Muscle layer of colon (tissue), 2 donors: Measurements from ENCODE around the gene SRGAP3.

Experiments used
- H3K27ac ChIP-seq: one replicate; pipeline ENCODE4 v1.7.0; 2013; ENCODE audit warnings: low read depth, mild to moderate bottlenecking, low read length, moderate library complexity
- H3K27me3 ChIP-seq, 2 donors: one replicate each; pipeline ENCODE4 v1.7.0; 2013; ENCODE audit warnings: low read length in 2 of 2, mild to moderate bottlenecking in 2 of 2; ENCODE audit not compliant: insufficient read depth in 2 of 2, control insufficient read depth in 1 of 2
- H3K36me3 ChIP-seq: one replicate; pipeline ENCODE4 v1.7.0; 2013; ENCODE audit warnings: mild to moderate bottlenecking, low read length; ENCODE audit not compliant: insufficient read depth
- H3K4me1 ChIP-seq: one replicate; pipeline ENCODE4 v1.7.0; 2013; ENCODE audit warnings: mild to moderate bottlenecking, low read length; ENCODE audit not compliant: insufficient read depth
- H3K4me3 ChIP-seq, 2 donors: one replicate each; pipeline ENCODE4 v1.7.0; 2013; ENCODE audit warnings: low read length in 2 of 2, low read depth in 1 of 2, mild to moderate bottlenecking in 1 of 2, moderate library complexity in 1 of 2
- H3K9ac ChIP-seq: one replicate; pipeline ENCODE4 v1.7.0; 2013; ENCODE audit warnings: low read length
- H3K9me3 ChIP-seq: one replicate; pipeline ENCODE4 v1.7.0; 2013; ENCODE audit warnings: mild to moderate bottlenecking, low read length
- donor health status: abdominal sarcoma.
- donor health status: Adenocarcinoma of cecum.

SRGAP3 gene

DNA sequence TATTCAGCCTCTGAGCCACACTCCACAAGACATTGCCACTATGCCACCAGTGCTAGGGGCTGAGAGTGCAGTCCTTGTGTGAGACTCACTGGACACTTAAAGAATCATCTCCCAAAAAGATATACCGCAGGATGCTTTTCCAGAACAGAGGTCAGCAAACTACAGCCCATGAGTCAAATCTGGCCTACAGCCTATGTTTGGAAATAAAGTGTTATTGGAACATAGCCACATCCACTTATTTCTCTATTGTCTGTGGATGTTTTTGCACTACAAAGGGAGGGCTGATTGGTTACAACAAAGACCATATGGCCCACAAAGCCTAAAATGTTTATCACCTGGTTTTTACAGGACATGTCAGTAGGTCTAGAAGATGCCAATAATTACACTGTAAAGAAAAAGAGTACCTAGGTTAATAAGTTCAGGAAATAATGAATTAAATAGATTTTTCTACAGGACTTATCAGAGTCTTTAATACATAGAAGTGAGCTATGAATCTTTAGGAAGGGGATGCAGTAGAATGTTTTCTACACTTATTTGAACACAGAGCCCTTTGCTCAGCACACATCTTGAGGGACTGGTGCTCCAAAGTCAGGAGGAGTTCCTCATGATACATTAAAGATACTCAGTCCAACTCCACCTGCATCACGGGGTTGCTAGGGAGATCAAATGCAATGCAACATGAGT is 26.3 kb downstream of the SRGAP3 start:
- Histone ChIP-seq H3K27me3 (no peaks in the 10 kb centered on the region), H3K27ac (no peak overlapping the region), H3K4me1 (no peaks in the 10 kb centered on the region), H3K36me3 (no peaks in the 10 kb centered on the region), H3K9me3 (no peaks in the 10 kb centered on the region), H3K4me3 (no peak overlapping the region), H3K9ac (no peak overlapping the region)

DNA sequence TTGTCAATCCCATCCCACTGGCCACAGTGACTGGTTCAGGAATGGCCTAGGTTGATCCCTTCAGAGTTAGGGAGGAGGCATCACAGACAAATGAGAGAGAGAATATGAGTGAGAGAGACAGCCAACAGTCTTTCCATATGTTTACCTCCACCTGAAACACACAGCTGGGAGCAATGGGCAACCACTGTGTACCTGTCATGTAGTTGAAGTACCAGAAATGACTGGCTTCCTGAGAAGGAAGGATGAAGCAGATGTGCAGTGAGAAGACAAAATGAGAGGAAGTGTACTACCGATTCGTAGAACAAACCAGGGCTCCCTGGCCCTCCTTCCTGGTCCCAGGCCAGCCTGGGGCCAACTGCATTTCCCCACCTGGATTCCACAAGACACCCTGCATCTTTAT is 27.4 kb downstream of the SRGAP3 start:
- no peaks in the 10 kb centered on the region for H3K4me1 ChIP-seq

DNA sequence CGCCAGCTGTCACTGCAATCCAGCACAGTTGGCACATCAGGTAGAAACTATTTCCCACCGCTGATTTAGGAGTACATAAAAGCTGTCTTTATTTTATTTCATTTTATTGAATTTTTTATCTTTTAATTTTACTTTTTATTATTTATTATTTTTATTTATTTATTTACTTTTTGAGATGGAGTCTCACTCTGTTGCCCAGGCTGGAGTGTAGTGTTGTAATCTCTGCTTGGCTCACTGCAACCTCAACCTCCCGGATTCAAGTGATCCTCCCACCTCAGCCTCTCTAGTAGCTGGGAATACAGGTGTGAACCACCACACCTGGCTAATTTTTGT is 31.0 kb downstream of the SRGAP3 start:
- H3K4me1 ChIP-seq: no peaks in the 10 kb centered on the region
- no peaks in the 10 kb centered on the region for H3K36me3 ChIP-seq
- no peaks in the 10 kb centered on the region for H3K9me3 ChIP-seq

More for the DNA sequence above, 27.4 kb downstream of the SRGAP3 start:
- no peak overlapping the region for H3K27ac ChIP-seq
- no peaks in the 10 kb centered on the region for H3K9me3 ChIP-seq
- no peaks in the 10 kb centered on the region for H3K27me3 ChIP-seq
- H3K9ac ChIP-seq: no peak overlapping the region
- H3K36me3 ChIP-seq: no peaks in the 10 kb centered on the region
- H3K4me3 ChIP-seq: no peak overlapping the region

DNA sequence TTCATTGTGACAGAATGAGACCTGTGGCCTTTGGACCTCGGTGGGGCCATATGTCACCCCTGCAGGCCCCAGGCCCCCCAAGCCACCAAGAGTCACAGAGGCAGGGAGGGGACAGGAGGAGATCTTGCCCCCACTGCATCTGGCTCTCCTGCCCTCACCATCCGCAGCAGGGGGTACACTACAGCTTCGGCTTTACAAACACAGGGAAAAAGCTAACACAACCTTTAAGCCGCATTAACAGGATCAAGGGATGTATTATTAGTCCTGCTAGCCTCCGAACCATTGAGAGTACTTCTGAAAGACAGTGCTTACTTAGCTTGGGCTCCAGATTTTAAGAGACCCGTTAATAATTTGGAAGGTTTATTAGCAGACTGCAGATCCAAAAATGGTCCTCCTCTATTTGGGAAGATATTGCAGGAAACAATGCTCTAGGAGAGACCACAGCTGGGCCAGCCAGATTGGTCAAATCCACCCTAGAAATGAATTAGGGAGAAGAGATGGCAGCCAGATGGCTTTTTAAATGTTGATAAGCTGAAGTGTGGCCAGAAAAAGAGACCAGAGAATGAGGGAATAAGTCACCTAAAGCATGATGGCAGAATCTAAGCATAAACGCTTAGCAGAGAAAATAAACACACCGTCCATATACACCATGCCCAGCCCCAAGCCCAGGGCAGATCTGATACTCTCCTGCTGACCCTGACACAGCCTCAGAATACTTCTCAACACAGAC is 31.5 kb downstream of the SRGAP3 start:
- Histone ChIP-seq H3K4me1 (no peaks in the 10 kb centered on the region), H3K9ac (no peak overlapping the region), H3K9me3 (no peaks in the 10 kb centered on the region), H3K36me3 (no peaks in the 10 kb centered on the region), H3K27ac (no peak overlapping the region), H3K4me3 (no peak overlapping the region), H3K27me3 (no peaks in the 10 kb centered on the region)

More for the DNA sequence above, 31.0 kb downstream of the SRGAP3 start:
- Histone ChIP-seq H3K4me3 (no peak overlapping the region), H3K27me3 (no peaks in the 10 kb centered on the region), H3K9ac (no peak overlapping the region), H3K27ac (no peak overlapping the region)

DNA sequence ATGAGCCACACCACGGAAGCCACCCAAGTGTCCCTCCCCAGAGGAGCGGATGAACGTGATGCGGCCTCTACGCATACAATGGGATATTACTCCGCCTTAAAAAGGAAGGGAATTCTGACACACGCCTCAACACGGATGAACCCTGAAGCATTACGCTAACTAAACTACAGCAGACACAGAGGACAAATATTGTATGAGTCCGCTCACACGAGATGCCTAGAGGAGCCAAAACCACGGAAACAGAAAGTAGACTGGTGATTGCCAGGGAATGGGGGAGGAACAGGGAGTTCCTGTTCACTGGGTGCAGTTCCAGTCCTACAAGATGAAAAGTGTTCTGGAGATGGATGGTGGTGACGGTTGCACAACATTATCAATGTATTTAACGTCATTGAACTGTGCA is 32.7 kb downstream of the SRGAP3 start:
- Histone ChIP-seq H3K4me3 (no peak overlapping the region), H3K9ac (no peak overlapping the region), H3K27ac (no peak overlapping the region), H3K36me3 (no peaks in the 10 kb centered on the region), H3K27me3 (no peaks in the 10 kb centered on the region), H3K9me3 (no peaks in the 10 kb centered on the region), H3K4me1 (no peaks in the 10 kb centered on the region)

DNA sequence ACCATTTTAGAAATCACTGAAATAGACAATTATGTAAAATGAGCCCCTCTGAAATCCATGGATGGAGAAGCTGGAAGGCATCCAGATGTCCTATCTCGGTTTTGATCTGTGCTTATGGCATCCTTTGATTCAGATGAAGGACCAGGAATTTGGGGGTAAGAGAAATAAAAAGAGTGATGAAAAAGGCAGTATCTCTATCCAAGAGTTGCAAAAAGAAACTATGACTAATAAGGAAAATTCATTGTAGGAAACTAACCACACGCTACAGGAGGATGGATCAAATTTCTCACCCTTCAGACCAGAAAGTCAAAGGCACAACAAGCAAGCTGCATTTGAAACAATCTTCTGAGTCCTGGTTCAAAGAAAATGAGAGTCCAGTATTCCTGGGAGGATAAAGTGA is 34.8 kb downstream of the SRGAP3 start:
- Histone ChIP-seq H3K4me3 (no peak overlapping the region), H3K27me3 (no peaks in the 10 kb centered on the region), H3K9ac (no peak overlapping the region), H3K4me1 (no peaks in the 10 kb centered on the region), H3K36me3 (no peaks in the 10 kb centered on the region), H3K27ac (no peak overlapping the region), H3K9me3 (no peaks in the 10 kb centered on the region)

DNA sequence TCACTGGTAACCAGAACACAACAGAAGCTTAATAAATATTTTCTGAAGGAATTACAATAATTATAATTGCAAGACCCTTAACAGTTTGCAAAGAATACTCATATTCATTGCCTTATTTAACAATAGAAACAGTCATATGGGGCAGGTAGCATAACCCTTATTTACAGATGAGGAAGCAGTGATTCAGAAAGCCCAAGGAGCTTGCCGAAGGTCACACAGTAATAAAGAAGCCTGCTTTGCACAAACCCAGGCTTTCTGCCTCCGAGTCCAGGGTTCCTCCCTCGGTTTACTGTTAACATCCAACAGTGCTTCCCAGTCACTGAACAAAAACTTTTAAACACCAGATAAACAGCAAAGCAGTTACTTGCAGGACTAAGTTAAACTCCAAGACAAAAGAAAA is 35.3 kb downstream of the SRGAP3 start:
- H3K27ac ChIP-seq: no peak overlapping the region
- no peak overlapping the region for H3K9ac ChIP-seq
- H3K4me1 ChIP-seq: no peaks in the 10 kb centered on the region
- H3K4me3 ChIP-seq: no peak overlapping the region
- H3K27me3 ChIP-seq: no peaks in the 10 kb centered on the region
- H3K9me3 ChIP-seq: no peaks in the 10 kb centered on the region
- H3K36me3 ChIP-seq: no peaks in the 10 kb centered on the region

DNA sequence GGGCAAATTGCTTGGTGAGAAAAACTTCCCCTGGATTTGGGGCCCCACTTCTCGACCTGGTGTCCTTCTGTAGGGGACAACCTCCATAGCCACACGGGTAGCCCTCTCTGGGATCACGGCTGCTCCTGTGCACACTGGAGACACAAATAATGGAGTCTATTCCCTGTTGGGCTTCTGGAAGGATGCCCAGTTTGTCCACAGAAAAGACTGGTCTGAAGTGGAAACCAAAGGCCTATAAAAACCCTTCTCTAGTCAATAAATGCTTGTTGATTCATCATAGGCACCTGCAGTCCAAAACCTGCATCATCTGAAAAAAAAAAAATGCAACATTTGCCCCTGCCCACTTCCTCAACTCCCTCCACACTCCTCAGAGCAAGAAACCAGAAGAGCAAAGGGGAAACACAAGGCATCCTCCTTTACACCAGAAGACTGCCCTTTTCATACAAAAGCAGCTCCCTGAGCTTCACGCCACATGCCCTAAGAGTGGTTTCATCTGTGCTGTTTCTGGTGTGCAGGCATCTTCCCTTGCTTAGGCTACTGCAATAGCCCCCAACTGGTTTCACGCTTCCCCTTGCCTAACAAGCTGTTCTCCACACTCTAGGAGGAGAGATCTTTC is 36.3 kb downstream of the SRGAP3 start:
- Histone ChIP-seq H3K27me3 (no peaks in the 10 kb centered on the region), H3K4me3 (no peak overlapping the region), H3K9ac (no peak overlapping the region), H3K36me3 (no peaks in the 10 kb centered on the region), H3K9me3 (no peaks in the 10 kb centered on the region), H3K27ac (no peak overlapping the region), H3K4me1 (no peaks in the 10 kb centered on the region)

DNA sequence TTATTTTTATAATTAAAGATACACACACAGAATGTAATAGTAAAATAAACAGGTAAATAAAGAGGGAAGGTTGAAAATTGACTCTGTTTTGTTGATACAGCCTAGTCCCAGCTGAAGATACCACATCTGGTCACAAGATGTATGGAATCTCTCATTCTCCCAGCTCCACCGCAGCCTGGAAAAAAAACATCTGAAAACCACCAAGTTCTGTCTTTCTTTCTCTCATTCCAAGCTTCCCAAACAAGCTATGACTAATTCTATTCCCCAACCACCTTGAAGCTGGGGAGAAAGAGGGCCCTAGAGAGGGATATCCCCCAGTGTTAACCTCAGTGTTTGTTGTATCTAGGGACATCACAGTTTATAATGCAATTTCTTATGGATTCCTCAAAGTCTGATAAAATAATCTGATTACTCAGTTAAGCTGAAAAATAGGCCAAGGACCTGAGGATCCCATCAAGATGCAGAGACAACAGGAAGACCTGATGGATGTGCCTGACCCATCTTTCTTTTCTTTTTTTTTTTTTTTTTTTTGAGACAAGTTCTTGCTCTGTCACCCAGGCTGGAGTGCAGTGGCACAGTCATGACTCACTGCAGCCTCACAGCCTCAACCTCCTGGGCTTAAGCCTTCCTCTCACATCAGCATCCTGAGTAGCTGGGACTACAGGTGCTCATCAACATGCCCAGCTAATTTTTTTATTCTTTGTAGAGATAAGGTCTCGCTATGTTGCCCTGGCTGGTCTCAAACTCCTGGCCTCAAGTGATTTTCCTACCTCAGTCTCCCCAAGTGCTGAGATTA is 38.1 kb downstream of the SRGAP3 start:
- H3K4me1 ChIP-seq: no peaks in the 10 kb centered on the region
- no peaks in the 10 kb centered on the region for H3K9me3 ChIP-seq
- no peak overlapping the region for H3K4me3 ChIP-seq
- H3K36me3 ChIP-seq: no peaks in the 10 kb centered on the region
- no peaks in the 10 kb centered on the region for H3K27me3 ChIP-seq
- H3K27ac ChIP-seq: no peak overlapping the region
- no peak overlapping the region for H3K9ac ChIP-seq

DNA sequence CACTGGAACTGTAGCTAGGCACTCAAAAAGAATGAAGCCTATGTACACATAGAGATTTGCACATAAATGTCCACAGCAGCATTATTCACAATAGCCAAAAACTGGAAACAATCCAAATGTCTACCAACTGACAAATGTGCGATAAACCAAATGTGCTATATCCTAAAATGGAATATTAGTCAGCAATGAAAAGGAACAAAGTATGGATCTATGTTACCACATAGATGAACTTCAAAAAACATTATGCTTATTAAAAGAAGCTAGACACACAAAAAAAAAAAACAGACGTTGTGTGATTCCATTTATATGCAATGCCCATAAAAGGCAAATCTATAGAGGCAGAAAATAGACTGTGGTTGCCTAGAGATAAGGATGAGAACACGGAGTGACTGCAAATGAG is 39.7 kb downstream of the SRGAP3 start:
- H3K36me3 ChIP-seq: no peaks in the 10 kb centered on the region

DNA sequence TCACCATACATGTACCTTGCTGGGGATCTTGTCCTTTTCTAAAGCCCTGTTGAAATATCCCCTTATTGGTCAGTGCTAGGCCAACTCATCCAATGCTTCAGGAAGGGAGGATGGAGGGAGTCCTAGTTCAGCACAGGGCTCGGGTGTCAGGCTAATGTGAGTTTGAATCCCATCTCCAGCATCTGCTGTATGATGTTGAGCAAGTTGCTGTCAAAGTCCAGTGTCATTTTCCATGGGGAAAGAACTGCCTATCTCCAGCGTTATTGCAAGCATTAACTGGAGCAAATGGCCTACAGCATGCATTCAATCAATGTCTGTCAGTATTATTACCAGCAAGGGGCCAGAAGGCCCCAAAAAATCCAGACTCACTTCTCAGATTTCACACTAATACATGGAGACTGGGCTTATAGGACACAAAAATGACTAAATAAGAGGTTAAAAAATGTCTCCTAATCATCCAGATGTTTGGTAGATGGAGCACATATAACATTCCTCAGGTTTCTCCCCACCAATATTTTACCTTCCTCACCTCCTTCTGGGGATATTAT is 40.8 kb downstream of the SRGAP3 start:
- Histone ChIP-seq H3K36me3 (no peaks in the 10 kb centered on the region), H3K4me1 (no peaks in the 10 kb centered on the region), H3K9ac (no peak overlapping the region), H3K4me3 (no peak overlapping the region), H3K27me3 (no peaks in the 10 kb centered on the region), H3K27ac (no peak overlapping the region), H3K9me3 (no peaks in the 10 kb centered on the region)

More for the DNA sequence above, 39.7 kb downstream of the SRGAP3 start:
- Histone ChIP-seq H3K27me3 (no peaks in the 10 kb centered on the region), H3K9me3 (no peaks in the 10 kb centered on the region), H3K27ac (no peak overlapping the region), H3K4me1 (no peaks in the 10 kb centered on the region), H3K4me3 (no peak overlapping the region), H3K9ac (no peak overlapping the region)
